ENCODE measurements around the gene PRR33. TPM values are rescaled to one million over a fixed set of nuclear protein-coding genes. Genes with fewer than 3 reads are reported as not detected.

The PRR33 gene
- polyA plus RNA-seq, 2 of the 4 experiments (the other 2 are of a cell fraction) = not detected

DNA sequence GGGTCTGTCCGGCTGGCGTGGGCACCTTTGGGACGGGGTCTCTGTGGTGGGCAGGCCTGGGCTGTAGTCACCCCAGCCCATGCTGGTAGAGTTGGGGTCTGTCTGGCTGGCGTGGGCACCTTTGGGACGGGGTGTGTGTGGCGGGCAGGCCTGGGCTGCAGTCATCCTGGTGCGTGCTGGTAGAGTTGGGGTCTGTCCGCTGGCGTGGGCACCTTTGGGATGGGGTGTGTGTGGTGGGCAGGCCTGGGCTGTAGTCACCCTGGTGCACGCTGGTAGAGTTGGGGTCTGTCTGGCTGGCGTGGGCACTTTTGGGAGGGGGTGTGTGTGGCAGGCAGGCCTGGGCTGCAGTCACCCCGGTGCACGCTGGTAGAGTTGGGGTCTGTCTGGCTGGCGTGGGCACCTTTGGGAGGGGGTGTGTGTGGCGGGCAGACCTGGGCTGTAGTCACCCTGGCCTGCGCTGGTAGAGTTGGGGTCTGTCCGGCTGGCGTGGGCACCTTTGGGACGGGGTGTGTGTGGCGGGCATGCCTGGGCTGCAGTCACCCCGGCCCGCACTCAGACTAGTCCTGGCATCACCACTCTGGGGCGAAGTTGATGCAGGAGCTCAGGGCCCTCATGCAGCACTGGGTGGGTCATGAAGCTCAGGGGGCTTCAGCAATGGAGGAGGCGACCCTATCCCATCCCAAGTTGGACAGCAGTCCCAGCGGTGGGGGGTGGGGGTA, 19.3 kb downstream of the PRR33 start (continued):
- no peak for TF ChIP-seq CHD2 (IDR thresholded peaks at IDR 0.05; ENCODE audit: low read length, partially characterized antibody)
- TF ChIP-seq, protein P1, sequence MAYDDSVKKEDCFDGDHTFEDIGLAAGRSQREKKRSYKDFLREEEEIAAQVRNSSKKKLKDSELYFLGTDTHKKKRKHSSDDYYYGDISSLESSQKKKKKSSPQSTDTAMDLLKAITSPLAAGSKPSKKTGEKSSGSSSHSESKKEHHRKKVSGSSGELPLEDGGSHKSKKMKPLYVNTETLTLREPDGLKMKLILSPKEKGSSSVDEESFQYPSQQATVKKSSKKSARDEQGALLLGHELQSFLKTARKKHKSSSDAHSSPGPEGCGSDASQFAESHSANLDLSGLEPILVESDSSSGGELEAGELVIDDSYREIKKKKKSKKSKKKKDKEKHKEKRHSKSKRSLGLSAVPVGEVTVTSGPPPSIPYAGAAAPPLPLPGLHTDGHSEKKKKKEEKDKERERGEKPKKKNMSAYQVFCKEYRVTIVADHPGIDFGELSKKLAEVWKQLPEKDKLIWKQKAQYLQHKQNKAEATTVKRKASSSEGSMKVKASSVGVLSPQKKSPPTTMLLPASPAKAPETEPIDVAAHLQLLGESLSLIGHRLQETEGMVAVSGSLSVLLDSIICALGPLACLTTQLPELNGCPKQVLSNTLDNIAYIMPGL (CRISPR knock-in tag; IDR thresholded peaks at IDR 0.05; ENCODE audit: borderline replicate concordance) = no peak
- TF ChIP-seq FOSL2 (IDR thresholded peaks at IDR 0.05) = no peak
- no peak for TF ChIP-seq FOSL2 (CRISPR knock-in tag; IDR thresholded peaks at IDR 0.05)
- TF ChIP-seq, protein P2, sequence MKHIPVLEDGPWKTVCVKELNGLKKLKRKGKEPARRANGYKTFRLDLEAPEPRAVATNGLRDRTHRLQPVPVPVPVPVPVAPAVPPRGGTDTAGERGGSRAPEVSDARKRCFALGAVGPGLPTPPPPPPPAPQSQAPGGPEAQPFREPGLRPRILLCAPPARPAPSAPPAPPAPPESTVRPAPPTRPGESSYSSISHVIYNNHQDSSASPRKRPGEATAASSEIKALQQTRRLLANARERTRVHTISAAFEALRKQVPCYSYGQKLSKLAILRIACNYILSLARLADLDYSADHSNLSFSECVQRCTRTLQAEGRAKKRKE (CRISPR knock-in tag; IDR thresholded peaks at IDR 0.05; ENCODE audit: low read depth) = no peak
- TF ChIP-seq RAD21 (conservative IDR thresholded peaks at IDR 0.05 in 1 of 2, IDR thresholded peaks at IDR 0.05 in 1 of 2) = no peak

DNA sequence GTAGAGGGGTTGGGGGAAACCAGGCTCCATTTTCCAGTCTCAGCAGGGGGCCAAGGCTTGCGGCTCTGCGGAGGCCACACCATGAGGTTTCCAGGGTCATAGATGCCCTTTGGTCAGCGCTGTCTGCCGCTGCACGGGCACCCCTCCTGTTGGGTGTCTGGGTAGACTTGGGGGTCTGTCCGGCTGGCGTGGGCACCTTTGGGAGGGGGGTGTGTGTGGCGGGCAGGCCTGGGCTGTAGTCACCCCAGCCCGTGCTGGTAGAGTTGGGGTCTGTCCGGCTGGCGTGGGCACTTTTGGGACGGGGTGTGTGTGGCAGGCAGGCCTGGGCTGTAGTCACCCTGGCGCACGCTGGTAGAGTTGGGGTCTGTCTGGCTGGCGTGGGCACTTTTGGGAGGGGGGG, 20.2 kb downstream of the PRR33 start:
- DNase-seq (ENCODE audit: low read depth in 1 of 2, low spot score in 1 of 2) (no peak), FAIRE-seq (no peak), ATAC-seq (no peak)
- no peak overlapping the region; a peak in 1 of 6 replicates for H3K27ac ChIP-seq
- no peak overlapping the region for H3K4me3 ChIP-seq
- POLR2A ChIA-PET = no interaction called here
- peaks cover 30% of the 10 kb centered on the region for H3K4me1 ChIP-seq
- CTCF ChIA-PET = interaction anchor here (1.2 to 3.5 kb wide), 6 partner anchors 10 to 279 kb away, joined by 3 to 35 read pairs (median 20); partner anchors contain the start of gene SYT8
- H3K4me2 ChIP-seq = no peak overlapping the region
- TF ChIP-seq NPAS2 (CRISPR knock-in tag; IDR thresholded peaks at IDR 0.05; ENCODE audit: borderline replicate concordance) (no peak), KDM5A (IDR thresholded peaks at IDR 0.05) (no peak), TFCP2L1 (CRISPR knock-in tag; IDR thresholded peaks at IDR 0.05) (no peak), MAZ (IDR thresholded peaks at IDR 0.05; ENCODE audit: borderline replicate concordance, low read depth, low read length) (no peak), RCOR1 (IDR thresholded peaks at IDR 0.05; ENCODE audit: low read depth, low read length) (no peak), HOXA7 (CRISPR knock-in tag; IDR thresholded peaks at IDR 0.05) (no peak), JUN (IDR thresholded peaks at IDR 0.05) (no peak), CHD4 (IDR thresholded peaks at IDR 0.05; ENCODE audit: borderline replicate concordance) (no peak), HDAC2 (IDR thresholded peaks at IDR 0.05) (no peak), HOXB13 (CRISPR knock-in tag; IDR thresholded peaks at IDR 0.05; ENCODE audit: low read depth) (no peak)
- TF ChIP-seq, protein P3, sequence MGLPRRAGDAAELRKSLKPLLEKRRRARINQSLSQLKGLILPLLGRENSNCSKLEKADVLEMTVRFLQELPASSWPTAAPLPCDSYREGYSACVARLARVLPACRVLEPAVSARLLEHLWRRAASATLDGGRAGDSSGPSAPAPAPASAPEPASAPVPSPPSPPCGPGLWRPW (IDR thresholded peaks at IDR 0.05) = no peak
- TF ChIP-seq, protein P1 (CRISPR knock-in tag; IDR thresholded peaks at IDR 0.05; ENCODE audit: borderline replicate concordance) = no peak
- TF ChIP-seq, protein P4, sequence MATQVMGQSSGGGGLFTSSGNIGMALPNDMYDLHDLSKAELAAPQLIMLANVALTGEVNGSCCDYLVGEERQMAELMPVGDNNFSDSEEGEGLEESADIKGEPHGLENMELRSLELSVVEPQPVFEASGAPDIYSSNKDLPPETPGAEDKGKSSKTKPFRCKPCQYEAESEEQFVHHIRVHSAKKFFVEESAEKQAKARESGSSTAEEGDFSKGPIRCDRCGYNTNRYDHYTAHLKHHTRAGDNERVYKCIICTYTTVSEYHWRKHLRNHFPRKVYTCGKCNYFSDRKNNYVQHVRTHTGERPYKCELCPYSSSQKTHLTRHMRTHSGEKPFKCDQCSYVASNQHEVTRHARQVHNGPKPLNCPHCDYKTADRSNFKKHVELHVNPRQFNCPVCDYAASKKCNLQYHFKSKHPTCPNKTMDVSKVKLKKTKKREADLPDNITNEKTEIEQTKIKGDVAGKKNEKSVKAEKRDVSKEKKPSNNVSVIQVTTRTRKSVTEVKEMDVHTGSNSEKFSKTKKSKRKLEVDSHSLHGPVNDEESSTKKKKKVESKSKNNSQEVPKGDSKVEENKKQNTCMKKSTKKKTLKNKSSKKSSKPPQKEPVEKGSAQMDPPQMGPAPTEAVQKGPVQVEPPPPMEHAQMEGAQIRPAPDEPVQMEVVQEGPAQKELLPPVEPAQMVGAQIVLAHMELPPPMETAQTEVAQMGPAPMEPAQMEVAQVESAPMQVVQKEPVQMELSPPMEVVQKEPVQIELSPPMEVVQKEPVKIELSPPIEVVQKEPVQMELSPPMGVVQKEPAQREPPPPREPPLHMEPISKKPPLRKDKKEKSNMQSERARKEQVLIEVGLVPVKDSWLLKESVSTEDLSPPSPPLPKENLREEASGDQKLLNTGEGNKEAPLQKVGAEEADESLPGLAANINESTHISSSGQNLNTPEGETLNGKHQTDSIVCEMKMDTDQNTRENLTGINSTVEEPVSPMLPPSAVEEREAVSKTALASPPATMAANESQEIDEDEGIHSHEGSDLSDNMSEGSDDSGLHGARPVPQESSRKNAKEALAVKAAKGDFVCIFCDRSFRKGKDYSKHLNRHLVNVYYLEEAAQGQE (IDR thresholded peaks at IDR 0.05) = no peak
- WGBS (ENCODE audit: missing lambda C conversion rate) = 81% methylated on average over 5 of the region's 15 CpGs
- H3K9me3 ChIP-seq = no peaks in the 10 kb centered on the region

Data from A549 (cell line).